Measurements from ENCODE around the gene POU6F2. TPM values are rescaled to one million over a fixed set of nuclear protein-coding genes. Genes with fewer than 3 reads are reported as not detected.

Gene POU6F2
- total and polyA plus RNA-seq, 2 experiments from 2014 or later: 7.2 to 7.3 TPM

GRCh38 chr7:39509912-39510311 lies 532.2 kb downstream of the POU6F2 start (continued):
- TF ChIP-seq ZNF462 (CRISPR knock-in tag; IDR thresholded peaks at IDR 0.05): no peak
- TF ChIP-seq POLR2AphosphoS5 (IDR thresholded peaks at IDR 0.05; ENCODE audit: low read depth): no peak
- no peak for TF ChIP-seq NANOG (IDR thresholded peaks at IDR 0.05; ENCODE audit: borderline replicate concordance)

- Histone ChIP-seq H3K9me2 (ENCODE audit: insufficient read depth) (0 out of 2 replicates have a peak, but pooled peaks cover 6% of the 10 kb centered on the region), H3K27me3 (ENCODE audit: insufficient read depth) (no peaks in the 10 kb centered on the region), H3K27ac (ENCODE audit: low read depth) (no peak overlapping the region), H3K79me2 (replicated peaks; ENCODE audit: insufficient read depth) (no peaks in the 10 kb centered on the region), H3F3A (replicated peaks; ENCODE audit: low read depth) (no peaks in the 10 kb centered on the region), H3K4me3 (no peak overlapping the region), H4K20me1 (replicated peaks; ENCODE audit: insufficient read depth) (no peaks in the 10 kb centered on the region), H2AFZ (no peak overlapping the region), H3K36me3 (ENCODE audit: insufficient read depth) (no peaks in the 10 kb centered on the region), H3K4me2 (no peak overlapping the region), H3K4me1 (ENCODE audit: insufficient read depth) (no peaks in the 10 kb centered on the region)
- no peak overlapping the region for H3K4me3 Mint-ChIP-seq
- H3K4me1 Mint-ChIP-seq: no peaks in the 10 kb centered on the region
- ATAC-seq (no peak), DNase-seq (ENCODE audit: low spot score) (no peak)
- no peak overlapping the region for H3K27ac Mint-ChIP-seq
- H3K27me3 Mint-ChIP-seq (ENCODE audit: insufficient read depth, low read depth, poor library complexity): peaks cover 2% of the 10 kb centered on the region
- H3K9me3 Mint-ChIP-seq: no peaks in the 10 kb centered on the region
- H3K36me3 Mint-ChIP-seq (ENCODE audit: low read depth): no peaks in the 10 kb centered on the region
- TF ChIP-seq EZH2phosphoT487 (IDR thresholded peaks at IDR 0.05; ENCODE audit: unreplicated experiment) (no peak), ZNF114 (CRISPR knock-in tag; IDR thresholded peaks at IDR 0.05) (no peak), POLR2AphosphoS5 (IDR thresholded peaks at IDR 0.05; ENCODE audit: low read depth) (no peak), CTCF (conservative IDR thresholded peaks at IDR 0.05; ENCODE audit: low read depth in 2 of 2) (no peak), NANOG (IDR thresholded peaks at IDR 0.05; ENCODE audit: borderline replicate concordance) (no peak), STAT1 (IDR thresholded peaks at IDR 0.05; ENCODE audit: unreplicated experiment) (no peak), ETS1 (IDR thresholded peaks at IDR 0.05) (no peak), REST (IDR thresholded peaks at IDR 0.05; ENCODE audit: unreplicated experiment) (no peak), JUNB (IDR thresholded peaks at IDR 0.05; ENCODE audit: unreplicated experiment) (no peak)
Observed at GRCh38 chr7:39510864-39511354, 533.2 kb downstream of the POU6F2 start.

Data from GM23338 (cell line).